Sigmoid colon (tissue), 4 donors: Measurements from ENCODE around the gene UBA7.

Experiments
- EP300 ChIP-seq, 4 donors: sonication (generic); formaldehyde crosslinking; IDR thresholded peaks; one replicate each; pipeline ENCODE4 v1.6.1; 2017; ENCODE audit warnings: antibody characterized with exemption in 4 of 4
- POLR2A ChIP-seq, 2 donors: fragments of 450-650 bp; IDR thresholded peaks; one replicate each; pipeline ENCODE4 v1.6.1; 2016; ENCODE audit warnings: antibody characterized with exemption in 2 of 2, mild to moderate bottlenecking in 2 of 2, moderate library complexity in 2 of 2
- POLR2AphosphoS5 ChIP-seq, 4 donors: sonication (generic); formaldehyde crosslinking; IDR thresholded peaks; one replicate each; pipeline ENCODE4 v1.6.1; 2017; ENCODE audit warnings: antibody characterized with exemption in 4 of 4
- TF ChIP-seq, protein P1 (sequence below), 4 experiments: fragments of 450-650 bp in 3 of 4; fragments of 200-600 bp in 1 of 4; IDR thresholded peaks; one replicate each; pipeline ENCODE4 v1.5.1; 2016 to 2019; ENCODE audit warnings: antibody characterized with exemption in 4 of 4, mild to moderate bottlenecking in 3 of 4, moderate library complexity in 2 of 4

DNA sequence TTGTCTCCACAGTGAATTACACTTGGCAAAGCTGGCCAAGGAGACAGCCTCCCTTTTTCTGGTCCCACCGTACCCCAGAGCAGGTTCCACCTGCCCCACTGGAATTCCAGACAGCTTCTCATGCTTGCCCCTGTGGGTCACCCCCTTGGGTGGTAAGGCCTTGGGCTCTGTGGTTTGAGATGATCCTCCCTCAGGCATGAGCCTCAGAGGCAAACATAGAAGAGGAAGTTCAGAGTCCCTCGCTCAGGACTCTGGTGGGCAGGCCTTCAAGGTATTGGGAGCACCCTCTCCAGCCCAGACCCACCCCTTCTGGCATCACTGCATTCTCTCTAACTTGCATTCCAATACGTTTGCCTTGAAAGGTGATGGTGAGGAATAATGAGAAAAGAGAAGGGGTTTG is 17.6 kb upstream of the UBA7 start:
- TF ChIP-seq, protein P1, sequence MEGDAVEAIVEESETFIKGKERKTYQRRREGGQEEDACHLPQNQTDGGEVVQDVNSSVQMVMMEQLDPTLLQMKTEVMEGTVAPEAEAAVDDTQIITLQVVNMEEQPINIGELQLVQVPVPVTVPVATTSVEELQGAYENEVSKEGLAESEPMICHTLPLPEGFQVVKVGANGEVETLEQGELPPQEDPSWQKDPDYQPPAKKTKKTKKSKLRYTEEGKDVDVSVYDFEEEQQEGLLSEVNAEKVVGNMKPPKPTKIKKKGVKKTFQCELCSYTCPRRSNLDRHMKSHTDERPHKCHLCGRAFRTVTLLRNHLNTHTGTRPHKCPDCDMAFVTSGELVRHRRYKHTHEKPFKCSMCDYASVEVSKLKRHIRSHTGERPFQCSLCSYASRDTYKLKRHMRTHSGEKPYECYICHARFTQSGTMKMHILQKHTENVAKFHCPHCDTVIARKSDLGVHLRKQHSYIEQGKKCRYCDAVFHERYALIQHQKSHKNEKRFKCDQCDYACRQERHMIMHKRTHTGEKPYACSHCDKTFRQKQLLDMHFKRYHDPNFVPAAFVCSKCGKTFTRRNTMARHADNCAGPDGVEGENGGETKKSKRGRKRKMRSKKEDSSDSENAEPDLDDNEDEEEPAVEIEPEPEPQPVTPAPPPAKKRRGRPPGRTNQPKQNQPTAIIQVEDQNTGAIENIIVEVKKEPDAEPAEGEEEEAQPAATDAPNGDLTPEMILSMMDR (IDR thresholded peaks at IDR 0.05) = no peak
- TF ChIP-seq EP300 (IDR thresholded peaks at IDR 0.05) (no peak), POLR2A (IDR thresholded peaks at IDR 0.05) (no peak), POLR2AphosphoS5 (IDR thresholded peaks at IDR 0.05) (no peak)
